GM10266 (cell line): ENCODE measurements around the gene CSMD2.

Source experiments
- DNase-seq: peaks from one replicate; pipeline ENCODE4 v3.0.0; 2012; ENCODE audit errors: extremely low spot score
- CTCF ChIP-seq: IDR thresholded peaks from 2 replicates; pipeline ENCODE4 v1.5.1; 2012; ENCODE audit warnings: mild to moderate bottlenecking, low read depth; ENCODE audit not compliant: control insufficient read depth, insufficient read depth; ENCODE audit errors: missing control alignments

The CSMD2 gene

GRCh38 chr1:34060901-34061415, 104.1 kb downstream of the CSMD2 start:
- no peak for DNase-seq
- TF ChIP-seq CTCF = no peak

GRCh38 chr1:34060187-34060730, 104.8 kb downstream of the CSMD2 start:
- no peak for TF ChIP-seq CTCF
- no peak for DNase-seq

- DNase-seq = no peak
- no peak for TF ChIP-seq CTCF
These were observed 107.5 kb downstream of the CSMD2 start for GRCh38 chr1:34057347-34058130.

GRCh38 chr1:34055818-34056217, 109.2 kb downstream of the CSMD2 start:
- DNase-seq = no peak
- no peak for TF ChIP-seq CTCF

GRCh38 chr1:34054920-34055319, 110.1 kb downstream of the CSMD2 start:
- no peak for DNase-seq
- no peak for TF ChIP-seq CTCF

- no peak for TF ChIP-seq CTCF
- no peak for DNase-seq
These were observed 111.4 kb downstream of the CSMD2 start for GRCh38 chr1:34053660-34054059.

GRCh38 chr1:34052565-34052964, 112.5 kb downstream of the CSMD2 start:
- TF ChIP-seq CTCF = no peak
- DNase-seq = no peak
